H9 (cell line): Measurements from ENCODE around the gene MALRD1. TPM values are rescaled to one million over a fixed set of nuclear protein-coding genes. Genes with fewer than 3 reads are reported as not detected.
A peak's percentile ranks its signal among the peaks of the same experiment; 100 is the strongest.

Experiments
- DNase-seq: peaks from one replicate; pipeline ENCODE4 v3.0.0-alpha.2; 2017
- H2AFZ ChIP-seq: one replicate; pipeline ENCODE4 v1.6.1; 2013; ENCODE audit warnings: mild to moderate bottlenecking, low read length, control low read depth, moderate library complexity
- H2AK5ac ChIP-seq: 2 replicates; pipeline ENCODE4 v1.6.1; 2013; ENCODE audit warnings: low read length, control low read depth, mixed read lengths; ENCODE audit not compliant: insufficient read length
- H2BK120ac ChIP-seq: one replicate; pipeline ENCODE4 v1.6.1; 2013; ENCODE audit warnings: low read depth, mild to moderate bottlenecking, low read length, control low read depth, inconsistent platforms; ENCODE audit not compliant: poor library complexity, severe bottlenecking
- H2BK12ac ChIP-seq: 2 replicates; pipeline ENCODE4 v1.6.1; 2013; ENCODE audit warnings: low read length, control low read depth, mixed read lengths, low read depth; ENCODE audit not compliant: insufficient read length
- H2BK15ac ChIP-seq: 2 replicates; pipeline ENCODE4 v1.6.1; 2013; ENCODE audit warnings: low read depth, low read length, control low read depth
- H2BK20ac ChIP-seq: one replicate; pipeline ENCODE4 v1.6.1; 2013; ENCODE audit warnings: low read depth, mild to moderate bottlenecking, low read length, control low read depth, inconsistent platforms; ENCODE audit not compliant: poor library complexity, severe bottlenecking
- H2BK5ac ChIP-seq: 2 replicates; pipeline ENCODE4 v1.6.1; 2013; ENCODE audit warnings: low read length, control low read depth, mixed read lengths; ENCODE audit not compliant: insufficient read length
- H3K14ac ChIP-seq: 2 replicates; pipeline ENCODE4 v1.6.1; 2013; ENCODE audit warnings: low read length, control low read depth; ENCODE audit not compliant: insufficient read depth
- H3K18ac ChIP-seq: 2 replicates; pipeline ENCODE4 v1.6.1; 2013; ENCODE audit warnings: low read depth, mild to moderate bottlenecking, mixed read lengths, low read length, control low read depth; ENCODE audit not compliant: insufficient read length
- H3K23ac ChIP-seq: 2 replicates; pipeline ENCODE4 v1.6.1; 2013; ENCODE audit warnings: low read length, control low read depth, mixed read lengths, low read depth; ENCODE audit not compliant: insufficient read length
- H3K23me2 ChIP-seq: 2 replicates; pipeline ENCODE4 v1.6.1; 2013; ENCODE audit warnings: low read depth, mild to moderate bottlenecking, mixed read lengths, low read length, control low read depth; ENCODE audit not compliant: insufficient read length, poor library complexity, severe bottlenecking
- H3K27ac ChIP-seq: 2 replicates; pipeline ENCODE4 v1.5.1; 2013; ENCODE audit warnings: low read length, control low read depth, mixed read lengths, low read depth; ENCODE audit not compliant: insufficient read length
- H3K27me3 ChIP-seq: 2 replicates; pipeline ENCODE4 v1.6.1; 2013; ENCODE audit warnings: low read length, control low read depth, inconsistent platforms; ENCODE audit not compliant: insufficient read depth
- H3K4ac ChIP-seq: 2 replicates; pipeline ENCODE4 v1.6.1; 2013; ENCODE audit warnings: low read depth, mild to moderate bottlenecking, control low read depth, inconsistent platforms, low read length, moderate library complexity
- H3K4me1 ChIP-seq: 2 replicates; pipeline ENCODE4 v1.6.1; 2013; ENCODE audit warnings: low read length, control low read depth, inconsistent platforms; ENCODE audit not compliant: insufficient read depth
- H3K4me2 ChIP-seq: 2 replicates; pipeline ENCODE4 v1.6.1; 2013; ENCODE audit warnings: low read length, control low read depth, mixed read lengths; ENCODE audit not compliant: insufficient read length, insufficient read depth
- H3K56ac ChIP-seq: 2 replicates; pipeline ENCODE4 v1.6.1; 2013; ENCODE audit warnings: low read depth, mild to moderate bottlenecking, mixed read lengths, low read length, control low read depth; ENCODE audit not compliant: insufficient read length
- H3K79me1 ChIP-seq: 2 replicates; pipeline ENCODE4 v1.6.1; 2013; ENCODE audit warnings: low read depth, mild to moderate bottlenecking, moderate library complexity, low read length, control low read depth, inconsistent platforms; ENCODE audit not compliant: insufficient read depth, poor library complexity, severe bottlenecking
- H3K79me2 ChIP-seq: 2 replicates; pipeline ENCODE4 v1.6.1; 2013; ENCODE audit warnings: low read length, control low read depth, inconsistent platforms; ENCODE audit not compliant: insufficient read depth
- H3K9ac ChIP-seq: 2 replicates; pipeline ENCODE4 v1.6.1; 2013; ENCODE audit warnings: low read length, control low read depth, mixed read lengths; ENCODE audit not compliant: insufficient read length; ENCODE audit errors: extremely low read depth
- H3K9me3 ChIP-seq: one replicate; pipeline ENCODE4 v1.6.1; 2013; ENCODE audit warnings: low read depth, low read length, inconsistent platforms; ENCODE audit not compliant: control insufficient read depth
- H3T11ph ChIP-seq: one replicate; pipeline ENCODE4 v1.6.1; 2013; ENCODE audit warnings: mild to moderate bottlenecking, low read length, control low read depth, inconsistent platforms
- H4K20me1 ChIP-seq: one replicate; pipeline ENCODE4 v1.6.1; 2013; ENCODE audit not compliant: control insufficient read depth, insufficient read length, insufficient read depth
- H4K5ac ChIP-seq: 2 replicates; pipeline ENCODE4 v1.6.1; 2013; ENCODE audit warnings: low read depth, mild to moderate bottlenecking, mixed read lengths, low read length, control low read depth; ENCODE audit not compliant: insufficient read length
- H4K8ac ChIP-seq: replicated peaks from 2 replicates; pipeline ENCODE4 v1.6.1; 2013; ENCODE audit warnings: low read length, control low read depth, mixed read lengths, low read depth; ENCODE audit not compliant: insufficient read length
- H4K91ac ChIP-seq: 2 replicates; pipeline ENCODE4 v1.6.1; 2013; ENCODE audit warnings: low read depth, mild to moderate bottlenecking, moderate library complexity, mixed read lengths, low read length, control low read depth; ENCODE audit not compliant: insufficient read length
- H3K27ac Mint-ChIP-seq, 3 experiments: 2 replicates in 2 of 3; 3 replicates in 1 of 3; pipeline ENCODE4 v1.8.0; 2020 to 2021; ENCODE audit warnings: mixed read lengths in 3 of 3, mild to moderate bottlenecking in 1 of 3, moderate library complexity in 1 of 3
- H3K27me3 Mint-ChIP-seq: 2 replicates; pipeline ENCODE4 v1.8.0; 2021; ENCODE audit warnings: low read depth, mild to moderate bottlenecking, moderate library complexity, mixed read lengths
- H3K36me3 Mint-ChIP-seq, 3 experiments: 2 replicates in 2 of 3; 3 replicates in 1 of 3; pipeline ENCODE4 v1.8.0; 2020 to 2021; ENCODE audit warnings: low read depth in 3 of 3, mixed read lengths in 3 of 3; ENCODE audit not compliant: insufficient read depth in 1 of 3
- H3K4me1 Mint-ChIP-seq, 2 experiments: 2 replicates each; pipeline ENCODE4 v1.8.0; 2020; ENCODE audit warnings: mixed read lengths in 2 of 2
- H3K4me3 Mint-ChIP-seq, 2 experiments: 2 replicates in 1 of 2; 3 replicates in 1 of 2; pipeline ENCODE4 v1.8.0; 2020 to 2021; ENCODE audit warnings: mild to moderate bottlenecking in 2 of 2, mixed read lengths in 2 of 2, moderate library complexity in 1 of 2
- H3K9me3 Mint-ChIP-seq, 2 experiments: 2 replicates in 1 of 2; 3 replicates in 1 of 2; pipeline ENCODE4 v1.8.0; 2020; ENCODE audit warnings: mild to moderate bottlenecking in 2 of 2, mixed read lengths in 2 of 2, moderate library complexity in 1 of 2
- CTCF ChIP-seq: fragments of 200-600 bp; sonication (generic); conservative IDR thresholded peaks from 3 replicates; pipeline ENCODE4 v1.8.0; 2021; ENCODE audit warnings: antibody characterized with exemption, mild to moderate bottlenecking
- WGBS: extraction: QIAGEN DNeasy Blood & Tissue Kit; methylation state at CpG from one replicate; pipeline ENCODE4 v1.1.7; 2013; ENCODE audit warnings: missing lambda C conversion rate, low lambda C conversion rate, mixed read lengths; ENCODE audit not compliant: insufficient read length; ENCODE audit errors: extremely low coverage; 5-methylcytosine and 5-hydroxymethylcytosine counted together
- total RNA-seq: library from RNA; stranded (reverse); gene quantifications from 2 replicates; pipeline ENCODE4 v1.2.1, GENCODE V29; 2021

The MALRD1 gene
- total RNA-seq, 1 experiment from 2014 or later = 0.20 TPM

GRCh38 chr10:19411119-19411518 is 362.5 kb downstream of the MALRD1 start:
- Histone ChIP-seq H3K14ac (no peak overlapping the region), H2BK5ac (no peak overlapping the region), H3K79me1 (no peaks in the 10 kb centered on the region), H4K91ac (no peak overlapping the region), H4K5ac (no peak overlapping the region), H2AFZ (no peak overlapping the region), H2BK20ac (no peak overlapping the region), H4K8ac (no peak overlapping the region), H2AK5ac (no peak overlapping the region), H3K23me2 (no peaks in the 10 kb centered on the region), H3K27ac (no peak overlapping the region), H3K23ac (no peak overlapping the region), H3K18ac (no peak overlapping the region), H3T11ph (no peak overlapping the region), H3K9ac (no peak overlapping the region), H3K4ac (no peak overlapping the region), H2BK12ac (no peak overlapping the region), H3K9me3 (no peaks in the 10 kb centered on the region), H3K79me2 (no peaks in the 10 kb centered on the region), H3K27me3 (no peaks in the 10 kb centered on the region), H3K4me2 (no peak overlapping the region), H3K4me1 (peaks cover 1% of the 10 kb centered on the region; the same call in 1 of the 2 replicates), H4K20me1 (no peaks in the 10 kb centered on the region), H3K56ac (no peak overlapping the region), H2BK15ac (no peak overlapping the region), H2BK120ac (no peak overlapping the region)
- no CpG with 5 or more reads among the region's 2 CpGs for WGBS
- Mint-ChIP-seq H3K9me3 (peaks cover 0 to 5% of the 10 kb centered on the region in 2 experiments; a peak in 2 of 5 replicates), H3K27ac (no peak overlapping the region), H3K4me3 (no peak overlapping the region), H3K27me3 (no peaks in the 10 kb centered on the region), H3K4me1 (peaks cover 5 to 7% of the 10 kb centered on the region in 2 experiments), H3K36me3 (peaks cover 0 to 10% (median 0%) of the 10 kb centered on the region in 3 experiments; a peak in 2 of 7 replicates)
- no peak for DNase-seq
- peak; percentile 34; the same call in 2 of the 3 replicates for TF ChIP-seq CTCF
